ENCODE results near the gene ATAT1. TPM values are rescaled to one million over a fixed set of nuclear protein-coding genes. Genes with fewer than 3 reads are reported as not detected.
A peak's percentile ranks its signal among the peaks of the same experiment; 100 is the strongest.

ATAT1 gene
- total RNA-seq, 1 experiment from 2014 or later: 19.3 TPM

GRCh38 chr6:30617565-30618269, 9.0 kb upstream of the ATAT1 start, which contains the start of gene MRPS18B (continued):
- TF ChIP-seq TEAD4 (CRISPR knock-in tag; IDR thresholded peaks at IDR 0.05) (no peak), NFE2L1 (CRISPR knock-in tag; IDR thresholded peaks at IDR 0.05) (no peak), ZNF219 (CRISPR knock-in tag; IDR thresholded peaks at IDR 0.05; ENCODE audit: borderline replicate concordance) (no peak), NR1H2 (CRISPR knock-in tag; IDR thresholded peaks at IDR 0.05) (no peak), SMAD3 (CRISPR knock-in tag; IDR thresholded peaks at IDR 0.05; ENCODE audit: borderline replicate concordance) (peak; percentile 61; the same call in 1 of the 2 replicates), NR3C1 (CRISPR knock-in tag; conservative IDR thresholded peaks at IDR 0.05; ENCODE audit: low read depth) (no peak), ZNF232 (CRISPR knock-in tag; IDR thresholded peaks at IDR 0.05) (0 out of 2 replicates have a peak, but pooled peaks have one; percentile 30), TCF7 (CRISPR knock-in tag; IDR thresholded peaks at IDR 0.05; ENCODE audit: low read depth) (no peak), CREB1 (CRISPR knock-in tag; IDR thresholded peaks at IDR 0.05) (no peak), E2F4 (CRISPR knock-in tag; IDR thresholded peaks at IDR 0.05; ENCODE audit: borderline replicate concordance, low read depth) (no peak), ZNF532 (CRISPR knock-in tag; IDR thresholded peaks at IDR 0.05; ENCODE audit: borderline replicate concordance) (no peak), CDX4 (CRISPR knock-in tag; IDR thresholded peaks at IDR 0.05; ENCODE audit: borderline replicate concordance) (no peak), ZNF281 (CRISPR knock-in tag; IDR thresholded peaks at IDR 0.05) (no peak), ATF6 (CRISPR knock-in tag; IDR thresholded peaks at IDR 0.05) (no peak), HMGXB4 (CRISPR knock-in tag; IDR thresholded peaks at IDR 0.05) (no peak), NFATC4 (CRISPR knock-in tag; IDR thresholded peaks at IDR 0.05) (no peak), ZBTB43 (CRISPR knock-in tag; IDR thresholded peaks at IDR 0.05) (no peak), ZNF416 (CRISPR knock-in tag; IDR thresholded peaks at IDR 0.05) (no peak), SP1 (CRISPR knock-in tag; conservative IDR thresholded peaks at IDR 0.05) (peak; percentile 44; the same call in 1 of the 2 replicates), ZNF121 (CRISPR knock-in tag; IDR thresholded peaks at IDR 0.05) (no peak), CTCF (IDR thresholded peaks at IDR 0.05) (no peak)

All from WTC11 (cell line).